ENCODE results near the gene SLC66A1.

Gene SLC66A1

GRCh38 chr1:19358710-19359109 is 46.6 kb downstream of the SLC66A1 start:
- Histone ChIP-seq H4K20me1 (ENCODE audit: insufficient read depth, low read length) (peaks cover 57% of the 10 kb centered on the region), H3K79me2 (ENCODE audit: insufficient read depth, low read length) (peaks cover 20% of the 10 kb centered on the region), H3K4me1 (ENCODE audit: insufficient read depth, low read length) (no peaks in the 10 kb centered on the region), H3K4me2 (ENCODE audit: insufficient read depth, low read length) (no peak overlapping the region), H3K36me3 (ENCODE audit: insufficient read depth, low read length) (peaks cover 49% of the 10 kb centered on the region), H3K4me3 (ENCODE audit: low read depth in 1 of 2, low read length in 2 of 2) (no peak overlapping the region), H2AFZ (ENCODE audit: low read depth, low read length) (no peak overlapping the region), H3K27ac (ENCODE audit: low read length) (no peak overlapping the region), H3K9ac (ENCODE audit: low read depth, low read length) (no peak overlapping the region), H3K27me3 (ENCODE audit: insufficient read depth, low read length, poor library complexity) (no peaks in the 10 kb centered on the region), H3K9me3 (ENCODE audit: insufficient read depth, low read length, severe bottlenecking) (no peaks in the 10 kb centered on the region)
- DNase-seq (no peak), ATAC-seq (ENCODE audit: insufficient read depth, low read depth) (no peak)
- no peak for TF ChIP-seq EZH2 (IDR thresholded peaks at IDR 0.05; ENCODE audit: borderline replicate concordance, low read depth, low read length, severe bottlenecking)
- no peak for TF ChIP-seq CTCF (IDR thresholded peaks at IDR 0.05; ENCODE audit: borderline replicate concordance, extremely low read depth, low read length, poor library complexity, severe bottlenecking)

- no peak for ATAC-seq (ENCODE audit: insufficient read depth, low read depth)
- no peak overlapping the region for H3K27ac ChIP-seq (ENCODE audit: low read length)
- H3K4me3 ChIP-seq (ENCODE audit: low read depth in 1 of 2, low read length in 2 of 2) = no peak overlapping the region
- H3K79me2 ChIP-seq (ENCODE audit: insufficient read depth, low read length) = peaks cover 20% of the 10 kb centered on the region
- H3K9me3 ChIP-seq (ENCODE audit: insufficient read depth, low read length, severe bottlenecking) = no peaks in the 10 kb centered on the region
- DNase-seq = no peak
- no peak overlapping the region for H3K4me2 ChIP-seq (ENCODE audit: insufficient read depth, low read length)
- H3K9ac ChIP-seq (ENCODE audit: low read depth, low read length) = no peak overlapping the region
- no peak overlapping the region for H2AFZ ChIP-seq (ENCODE audit: low read depth, low read length)
- H3K27me3 ChIP-seq (ENCODE audit: insufficient read depth, low read length, poor library complexity) = no peaks in the 10 kb centered on the region
- TF ChIP-seq CTCF (IDR thresholded peaks at IDR 0.05; ENCODE audit: borderline replicate concordance, extremely low read depth, low read length, poor library complexity, severe bottlenecking) (no peak), EZH2 (IDR thresholded peaks at IDR 0.05; ENCODE audit: borderline replicate concordance, low read depth, low read length, severe bottlenecking) (no peak)
- H3K4me1 ChIP-seq (ENCODE audit: insufficient read depth, low read length) = no peaks in the 10 kb centered on the region
- H4K20me1 ChIP-seq (ENCODE audit: insufficient read depth, low read length) = peaks cover 59% of the 10 kb centered on the region
- peaks cover 42% of the 10 kb centered on the region for H3K36me3 ChIP-seq (ENCODE audit: insufficient read depth, low read length)
Observed at GRCh38 chr1:19359357-19359756, 47.2 kb downstream of the SLC66A1 start.

GRCh38 chr1:19360016-19360415 is 47.9 kb downstream of the SLC66A1 start:
- DNase-seq = no peak
- H3K79me2 ChIP-seq (ENCODE audit: insufficient read depth, low read length) = peaks cover 20% of the 10 kb centered on the region

More at GRCh38 chr1:19360016-19360415, 47.9 kb downstream of the SLC66A1 start:
- H3K27me3 ChIP-seq (ENCODE audit: insufficient read depth, low read length, poor library complexity) = no peaks in the 10 kb centered on the region
- TF ChIP-seq EZH2 (IDR thresholded peaks at IDR 0.05; ENCODE audit: borderline replicate concordance, low read depth, low read length, severe bottlenecking) = no peak
- TF ChIP-seq CTCF (IDR thresholded peaks at IDR 0.05; ENCODE audit: borderline replicate concordance, extremely low read depth, low read length, poor library complexity, severe bottlenecking) = no peak
- no peak overlapping the region for H2AFZ ChIP-seq (ENCODE audit: low read depth, low read length)
- peaks cover 35% of the 10 kb centered on the region for H3K36me3 ChIP-seq (ENCODE audit: insufficient read depth, low read length)
- H3K27ac ChIP-seq (ENCODE audit: low read length) = no peak overlapping the region
- no peak for ATAC-seq (ENCODE audit: insufficient read depth, low read depth)
- H3K9ac ChIP-seq (ENCODE audit: low read depth, low read length) = no peak overlapping the region
- no peaks in the 10 kb centered on the region for H3K9me3 ChIP-seq (ENCODE audit: insufficient read depth, low read length, severe bottlenecking)
- no peak overlapping the region for H3K4me2 ChIP-seq (ENCODE audit: insufficient read depth, low read length)
- H3K4me3 ChIP-seq (ENCODE audit: low read depth in 1 of 2, low read length in 2 of 2) = no peak overlapping the region
- H3K4me1 ChIP-seq (ENCODE audit: insufficient read depth, low read length) = no peaks in the 10 kb centered on the region
- peaks cover 54% of the 10 kb centered on the region for H4K20me1 ChIP-seq (ENCODE audit: insufficient read depth, low read length)

Data from DND-41 (cell line).